Measurements from ENCODE around the gene SERPINE1.

The SERPINE1 gene

DNA sequence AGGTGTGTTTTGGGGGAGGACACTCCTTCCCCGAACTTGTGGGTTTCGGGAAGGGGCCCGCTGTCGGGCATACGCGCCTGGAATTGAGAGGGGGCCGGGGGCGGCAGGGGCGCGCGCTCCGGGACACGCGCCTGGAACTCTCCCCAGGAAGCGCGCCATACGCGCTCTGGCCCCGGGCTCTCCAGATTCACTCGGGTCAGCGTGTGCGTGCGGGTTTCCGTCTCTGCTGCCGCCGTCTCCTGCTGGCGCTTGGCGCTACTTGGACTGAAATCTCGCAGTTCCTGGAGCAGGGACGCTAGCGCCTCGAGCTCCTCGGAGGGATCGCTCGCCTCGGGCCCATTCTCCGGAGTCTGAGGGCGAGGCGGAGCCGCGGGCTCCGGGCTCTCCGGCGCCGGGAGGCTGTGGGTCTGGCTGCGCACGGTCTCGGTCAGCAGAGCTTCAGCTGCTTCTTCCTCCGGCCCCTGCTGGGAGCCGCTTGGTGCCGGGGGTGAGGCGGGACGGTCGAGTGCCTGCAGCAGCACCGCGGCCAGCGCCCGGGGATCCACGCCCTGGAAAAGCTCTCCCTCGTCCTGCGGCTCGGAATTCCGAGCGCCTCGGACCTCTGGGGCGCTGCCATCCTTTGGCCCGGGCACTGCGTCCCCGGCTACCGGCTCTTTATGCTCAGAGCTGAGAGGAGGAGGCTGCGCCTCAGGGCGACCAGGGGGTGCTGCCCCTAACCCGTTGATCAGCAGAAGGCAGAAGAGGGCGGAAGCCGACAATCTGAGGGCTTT lies 37.4 kb downstream of the SERPINE1 start:
- peak overlapping the region; percentile 50 for H3K4me3 ChIP-seq (ENCODE audit: low read depth, low read length)
- no peak for DNase-seq (ENCODE audit: low read depth)
- TF ChIP-seq, protein P1, sequence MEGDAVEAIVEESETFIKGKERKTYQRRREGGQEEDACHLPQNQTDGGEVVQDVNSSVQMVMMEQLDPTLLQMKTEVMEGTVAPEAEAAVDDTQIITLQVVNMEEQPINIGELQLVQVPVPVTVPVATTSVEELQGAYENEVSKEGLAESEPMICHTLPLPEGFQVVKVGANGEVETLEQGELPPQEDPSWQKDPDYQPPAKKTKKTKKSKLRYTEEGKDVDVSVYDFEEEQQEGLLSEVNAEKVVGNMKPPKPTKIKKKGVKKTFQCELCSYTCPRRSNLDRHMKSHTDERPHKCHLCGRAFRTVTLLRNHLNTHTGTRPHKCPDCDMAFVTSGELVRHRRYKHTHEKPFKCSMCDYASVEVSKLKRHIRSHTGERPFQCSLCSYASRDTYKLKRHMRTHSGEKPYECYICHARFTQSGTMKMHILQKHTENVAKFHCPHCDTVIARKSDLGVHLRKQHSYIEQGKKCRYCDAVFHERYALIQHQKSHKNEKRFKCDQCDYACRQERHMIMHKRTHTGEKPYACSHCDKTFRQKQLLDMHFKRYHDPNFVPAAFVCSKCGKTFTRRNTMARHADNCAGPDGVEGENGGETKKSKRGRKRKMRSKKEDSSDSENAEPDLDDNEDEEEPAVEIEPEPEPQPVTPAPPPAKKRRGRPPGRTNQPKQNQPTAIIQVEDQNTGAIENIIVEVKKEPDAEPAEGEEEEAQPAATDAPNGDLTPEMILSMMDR (IDR thresholded peaks at IDR 0.05; ENCODE audit: low read depth, low read length, missing control alignments), result no peak

GRCh38 chr7:101165075-101165957 lies 38.4 kb downstream of the SERPINE1 start, which contains the start of gene VGF:
TSS of gene VGF (minus strand) at chr7:101165569. CDS start at chr7:101164843, 726 bp downstream.
- TF ChIP-seq, protein P1 (IDR thresholded peaks at IDR 0.05; ENCODE audit: low read depth, low read length, missing control alignments), result no peak
- DNase-seq (ENCODE audit: low read depth), result peak; percentile 55
- H3K4me3 ChIP-seq (ENCODE audit: low read depth, low read length), result no peak within 1 kb of the TSS; the same call in 1 of the 2 replicates

- TF ChIP-seq, protein P1 (IDR thresholded peaks at IDR 0.05; ENCODE audit: low read depth, low read length, missing control alignments), result no peak
Measured at GRCh38 chr7:101165958-101166647, 39.2 kb downstream of the SERPINE1 start.

GRCh38 chr7:101166648-101166908 lies 39.7 kb downstream of the SERPINE1 start:
- H3K4me3 ChIP-seq (ENCODE audit: low read depth, low read length), result no peak overlapping the region
- TF ChIP-seq, protein P1 (IDR thresholded peaks at IDR 0.05; ENCODE audit: low read depth, low read length, missing control alignments), result no peak
- no peak for DNase-seq (ENCODE audit: low read depth)

More at GRCh38 chr7:101165958-101166647, 39.2 kb downstream of the SERPINE1 start:
- DNase-seq (ENCODE audit: low read depth), result no peak
- H3K4me3 ChIP-seq (ENCODE audit: low read depth, low read length), result no peak overlapping the region; the same call in 1 of the 2 replicates

- TF ChIP-seq, protein P1 (IDR thresholded peaks at IDR 0.05; ENCODE audit: low read depth, low read length, missing control alignments), result no peak
- no peak overlapping the region for H3K4me3 ChIP-seq (ENCODE audit: low read depth, low read length)
- no peak for DNase-seq (ENCODE audit: low read depth)
Measured at GRCh38 chr7:101166909-101167644, 40.2 kb downstream of the SERPINE1 start.

Data from GM12864 (cell line).